Lower leg skin (tissue), 4 donors: ENCODE results near the gene SYNGR2. TPM values are rescaled to one million over a fixed set of nuclear protein-coding genes. Genes with fewer than 3 reads are reported as not detected.

Experiments used
- DNase-seq, 2 donors: peaks; one replicate each; pipeline ENCODE4 v3.0.0-alpha.2; 2019; ENCODE audit warnings: low spot score in 2 of 2
- H3K4me3 ChIP-seq: fragments of 200-600 bp; sonication (generic); 2 replicates; pipeline ENCODE4 v1.5.1; 2017; ENCODE audit warnings: mild to moderate bottlenecking, low read depth; ENCODE audit not compliant: poor library complexity, severe bottlenecking
- POLR2A ChIP-seq, 2 donors: fragments of 450-650 bp; IDR thresholded peaks; one replicate each; pipeline ENCODE4 v1.6.1; 2016 to 2017; ENCODE audit warnings: antibody characterized with exemption in 2 of 2, mild to moderate bottlenecking in 1 of 2, moderate library complexity in 1 of 2
- WGBS, 2 donors: methylation state at CpG; one replicate each; pipeline ENCODE4 v1.1.5; 2018; 5-methylcytosine and 5-hydroxymethylcytosine counted together
- intact Hi-C: fragments of 100-400 bp; cut with DNase I; formaldehyde crosslinking; loops from one replicate; pipeline ENCODE4 v1.15.0; 2023; ENCODE audit warnings: low total_unique reads
- total RNA-seq, 4 donors: library from RNA; depleted of rRNA; stranded (reverse); fragments of >200 nt; gene quantifications; one replicate each; pipeline ENCODE4 v1.1.0, GENCODE V29; 2016
- TF ChIP-seq, protein P1 (sequence below), 3 donors: fragments of 450-650 bp; IDR thresholded peaks; one replicate each; pipeline ENCODE4 v1.5.1; 2016; ENCODE audit warnings: antibody characterized with exemption in 3 of 3, mild to moderate bottlenecking in 3 of 3, moderate library complexity in 2 of 3

Gene SYNGR2
- total RNA-seq, 4 donors from 2014 or later: 97.9 to 169 (median 144) TPM

GRCh38 chr17:78122216-78122930, 46.0 kb upstream of the SYNGR2 start:
- WGBS, 2 donors: 90 to 94% methylated on average over 18 to 22 of the region's 23 CpGs
- H3K4me3 ChIP-seq: no peak overlapping the region
- TF ChIP-seq POLR2A (IDR thresholded peaks at IDR 0.05): no peak
- TF ChIP-seq, protein P1, sequence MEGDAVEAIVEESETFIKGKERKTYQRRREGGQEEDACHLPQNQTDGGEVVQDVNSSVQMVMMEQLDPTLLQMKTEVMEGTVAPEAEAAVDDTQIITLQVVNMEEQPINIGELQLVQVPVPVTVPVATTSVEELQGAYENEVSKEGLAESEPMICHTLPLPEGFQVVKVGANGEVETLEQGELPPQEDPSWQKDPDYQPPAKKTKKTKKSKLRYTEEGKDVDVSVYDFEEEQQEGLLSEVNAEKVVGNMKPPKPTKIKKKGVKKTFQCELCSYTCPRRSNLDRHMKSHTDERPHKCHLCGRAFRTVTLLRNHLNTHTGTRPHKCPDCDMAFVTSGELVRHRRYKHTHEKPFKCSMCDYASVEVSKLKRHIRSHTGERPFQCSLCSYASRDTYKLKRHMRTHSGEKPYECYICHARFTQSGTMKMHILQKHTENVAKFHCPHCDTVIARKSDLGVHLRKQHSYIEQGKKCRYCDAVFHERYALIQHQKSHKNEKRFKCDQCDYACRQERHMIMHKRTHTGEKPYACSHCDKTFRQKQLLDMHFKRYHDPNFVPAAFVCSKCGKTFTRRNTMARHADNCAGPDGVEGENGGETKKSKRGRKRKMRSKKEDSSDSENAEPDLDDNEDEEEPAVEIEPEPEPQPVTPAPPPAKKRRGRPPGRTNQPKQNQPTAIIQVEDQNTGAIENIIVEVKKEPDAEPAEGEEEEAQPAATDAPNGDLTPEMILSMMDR (IDR thresholded peaks at IDR 0.05): no peak
- intact Hi-C loops: no loop called here
- no peak for DNase-seq

- intact Hi-C loops: no loop called here
- TF ChIP-seq, protein P1 (IDR thresholded peaks at IDR 0.05): no peak
- no peak for TF ChIP-seq POLR2A (IDR thresholded peaks at IDR 0.05)
- no peak overlapping the region for H3K4me3 ChIP-seq
- DNase-seq: no peak
- WGBS, 2 donors: 94% methylated on average over 4 of the region's 4 CpGs
These were observed 45.5 kb upstream of the SYNGR2 start for GRCh38 chr17:78122931-78123249.

DNA sequence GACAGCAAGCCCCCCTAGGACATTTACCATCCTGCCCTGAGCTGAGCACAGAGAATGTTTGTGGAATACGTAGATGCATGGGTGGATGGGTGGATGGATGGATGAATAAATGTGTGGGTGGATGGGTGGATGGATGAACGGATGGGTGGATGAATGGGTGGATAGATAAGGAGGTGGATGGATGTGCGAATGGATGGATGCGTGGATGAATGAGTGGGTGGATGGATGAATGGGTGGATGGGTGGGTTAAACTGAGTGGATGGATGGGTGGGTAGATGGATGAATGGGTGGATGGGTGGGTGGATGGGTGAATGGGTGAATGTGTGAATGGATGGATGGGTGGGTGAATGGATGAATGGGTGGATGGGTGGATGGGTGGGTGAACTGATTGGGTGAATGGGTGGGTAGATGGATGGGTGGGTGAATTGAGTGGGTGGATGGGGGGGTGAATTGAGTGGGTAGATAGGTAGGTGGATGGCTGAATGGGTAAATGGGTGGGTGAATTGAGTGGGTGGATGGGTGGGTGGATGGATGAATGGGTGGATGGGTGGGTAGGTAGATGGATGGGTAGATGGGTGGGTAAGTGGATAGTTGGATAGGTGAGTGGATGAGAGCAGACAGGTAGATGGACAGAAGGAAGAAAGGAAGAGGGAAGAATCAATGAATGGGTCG, 45.0 kb upstream of the SYNGR2 start:
- 93% methylated on average over 5 of the region's 5 CpGs for WGBS, 2 donors
- no peak overlapping the region for H3K4me3 ChIP-seq
- no peak for DNase-seq
- TF ChIP-seq, protein P1 (IDR thresholded peaks at IDR 0.05): no peak
- TF ChIP-seq POLR2A (IDR thresholded peaks at IDR 0.05): no peak
- intact Hi-C loops: no loop called here

- no peak for DNase-seq
- TF ChIP-seq POLR2A (IDR thresholded peaks at IDR 0.05): no peak
- TF ChIP-seq, protein P1 (IDR thresholded peaks at IDR 0.05): no peak
- intact Hi-C loops: no loop called here
- H3K4me3 ChIP-seq: no peak overlapping the region
- whole genome bisulfite sequencing, 2 donors: 77 to 82% methylated on average over 21 to 27 of the region's 30 CpGs
These were observed 44.1 kb upstream of the SYNGR2 start for GRCh38 chr17:78124081-78124835.

DNA sequence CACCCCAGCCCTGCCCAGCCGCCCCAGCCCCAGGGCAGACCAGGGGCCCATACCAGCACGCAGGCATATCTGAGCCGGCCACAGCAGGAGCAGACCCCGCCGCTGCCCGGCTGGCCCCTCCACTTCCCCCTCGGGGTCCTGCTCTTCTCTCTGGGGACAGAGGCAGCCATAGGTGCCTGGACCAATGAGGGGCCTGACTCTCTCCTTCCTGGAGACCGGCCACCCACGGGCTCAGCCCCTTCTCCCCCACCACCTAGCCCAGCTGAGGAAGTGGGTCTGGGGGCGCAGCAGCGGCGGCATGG, 43.6 kb upstream of the SYNGR2 start:
- TF ChIP-seq POLR2A (IDR thresholded peaks at IDR 0.05): no peak
- TF ChIP-seq, protein P1 (IDR thresholded peaks at IDR 0.05): no peak
- intact Hi-C loops: no loop called here
- no peak overlapping the region for H3K4me3 ChIP-seq
- WGBS, 2 donors: 76% methylated on average over 12 of the region's 12 CpGs; no CpG with 5 or more reads in 1 of the 2 donors
- no peak for DNase-seq
